HK-2 (cell line): Measurements from ENCODE around the gene SLC16A5.
"Not testable (repeated sequence)": the region's sequence is repeated elsewhere in the genome, so short reads cannot be mapped to it uniquely, and the experiment has no call there.

ENCODE experiments used
- DNase-seq: peaks from one replicate; pipeline ENCODE4 v3.0.0-alpha.2; 2018; ENCODE audit not compliant: unreplicated experiment

The SLC16A5 gene, protein sequence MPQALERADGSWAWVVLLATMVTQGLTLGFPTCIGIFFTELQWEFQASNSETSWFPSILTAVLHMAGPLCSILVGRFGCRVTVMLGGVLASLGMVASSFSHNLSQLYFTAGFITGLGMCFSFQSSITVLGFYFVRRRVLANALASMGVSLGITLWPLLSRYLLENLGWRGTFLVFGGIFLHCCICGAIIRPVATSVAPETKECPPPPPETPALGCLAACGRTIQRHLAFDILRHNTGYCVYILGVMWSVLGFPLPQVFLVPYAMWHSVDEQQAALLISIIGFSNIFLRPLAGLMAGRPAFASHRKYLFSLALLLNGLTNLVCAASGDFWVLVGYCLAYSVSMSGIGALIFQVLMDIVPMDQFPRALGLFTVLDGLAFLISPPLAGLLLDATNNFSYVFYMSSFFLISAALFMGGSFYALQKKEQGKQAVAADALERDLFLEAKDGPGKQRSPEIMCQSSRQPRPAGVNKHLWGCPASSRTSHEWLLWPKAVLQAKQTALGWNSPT

DNA sequence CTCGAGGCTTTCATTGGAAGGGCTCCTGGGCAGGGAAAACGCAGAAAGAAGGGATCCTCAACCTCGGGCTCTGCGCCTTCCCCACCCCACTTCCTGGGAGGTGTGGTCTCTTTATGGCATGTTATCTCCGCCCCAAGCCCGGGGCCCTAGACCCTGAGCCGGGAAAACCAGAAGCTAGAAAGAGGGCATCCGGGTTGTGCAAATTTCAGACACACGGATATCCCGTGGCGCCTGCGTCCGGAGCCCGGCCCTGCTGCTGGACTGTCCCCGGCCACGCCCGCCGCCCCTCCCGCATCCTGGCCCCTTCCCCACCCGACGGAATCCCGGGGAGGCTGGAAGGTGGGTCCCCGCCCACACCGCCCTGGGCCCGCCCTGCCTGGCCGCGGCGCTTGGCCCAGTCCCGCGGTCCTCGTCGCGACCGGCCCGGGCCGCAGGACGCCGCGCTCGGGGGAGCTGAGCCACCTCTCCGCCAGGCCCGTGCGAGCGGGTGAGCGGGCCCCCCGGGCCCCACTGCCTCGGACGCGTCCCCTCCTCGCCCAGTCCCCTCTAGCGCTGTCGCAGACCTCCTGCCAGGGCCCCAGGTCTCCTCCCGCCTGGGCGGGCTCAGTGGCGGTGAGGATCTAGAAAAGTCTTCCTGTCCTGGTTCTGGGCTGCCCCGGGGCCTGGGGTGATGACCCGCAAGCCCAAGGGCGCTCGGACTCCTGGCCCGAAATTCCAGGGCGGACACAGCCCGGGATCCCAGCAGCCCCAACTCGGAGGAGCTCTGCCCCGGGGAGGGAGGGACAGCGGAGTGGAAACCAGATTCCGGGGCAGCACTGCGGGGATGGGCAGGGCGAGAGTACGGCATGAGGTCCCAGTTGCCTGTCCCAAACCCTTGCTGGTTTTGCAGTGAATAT is at the start of gene SLC16A5:
SLC16A5 (plus strand) TSS at position 397 of the 896 bp plus-strand sequence. CDS start 5,683 bp downstream, outside the sequence.
- peak; percentile 90 for DNase-seq

DNA sequence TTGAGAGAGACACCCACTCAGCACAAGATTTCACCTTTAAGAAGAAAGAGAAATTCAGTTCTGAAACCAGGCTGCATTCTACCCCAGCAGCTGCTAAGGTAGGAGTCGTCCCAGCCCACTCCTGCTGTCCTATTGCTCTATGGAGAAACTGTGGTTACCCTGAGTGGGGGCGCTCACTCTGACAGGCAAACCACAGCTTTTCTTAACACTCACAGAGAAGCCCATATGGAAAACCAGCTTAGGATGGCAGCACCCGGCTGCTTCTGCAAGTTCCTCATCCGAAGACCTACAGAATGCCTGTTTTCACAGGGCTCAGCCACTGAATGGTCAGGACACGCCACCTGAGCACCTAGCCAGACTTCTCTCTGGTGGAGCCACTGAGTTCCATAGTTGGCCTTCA is 48.5 kb upstream of the SLC16A5 start:
- no peak for DNase-seq

DNA sequence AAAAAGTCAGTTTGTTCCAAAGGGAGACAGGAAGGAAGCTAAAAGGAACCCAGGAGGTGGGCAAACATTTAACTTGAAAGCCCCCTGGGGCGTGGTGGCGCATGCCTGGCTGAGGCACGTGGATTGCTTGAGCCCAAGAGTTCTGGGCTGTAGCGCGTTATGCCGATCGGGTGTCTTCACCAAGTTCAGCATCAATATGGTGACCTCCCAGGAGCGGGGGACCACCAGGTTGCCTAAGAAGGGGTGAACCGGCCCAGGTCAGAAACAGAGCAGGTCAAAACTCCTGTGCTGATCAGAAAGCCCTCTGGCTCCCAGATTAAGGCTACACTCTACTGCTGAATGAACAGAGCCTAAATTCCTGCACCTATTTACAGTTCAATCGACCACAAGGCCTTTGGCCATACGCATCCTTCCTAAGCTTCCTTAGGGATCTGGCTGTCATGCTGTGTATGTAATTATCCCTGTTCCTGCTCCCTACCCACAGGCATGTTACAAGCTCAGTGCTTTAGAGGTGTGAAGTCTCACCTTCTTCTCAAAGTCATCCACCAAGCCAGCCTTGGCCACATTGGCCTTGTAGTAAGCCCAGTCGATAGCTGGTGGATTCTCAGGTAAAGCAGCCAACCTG is 46.0 kb upstream of the SLC16A5 start:
- DNase-seq = no peak

DNA sequence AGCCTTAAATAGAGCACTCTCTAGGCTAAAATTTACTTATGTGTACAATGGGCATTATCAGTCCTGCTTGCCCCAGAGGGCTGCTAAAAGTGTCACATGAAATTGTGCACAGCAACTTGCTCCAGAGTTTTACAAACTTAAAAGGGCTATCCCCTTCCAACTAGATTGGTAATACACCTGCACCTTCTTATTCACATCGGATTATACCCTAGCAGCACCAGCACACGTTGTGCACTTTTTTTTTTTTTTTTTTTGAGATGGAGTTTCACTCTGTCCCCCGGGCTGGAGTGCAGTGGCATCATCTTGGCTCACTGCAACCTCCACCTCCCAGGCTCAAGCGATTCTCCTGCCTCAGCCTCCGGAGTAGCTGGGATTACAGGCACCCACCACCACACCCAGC is 44.0 kb upstream of the SLC16A5 start:
- DNase-seq = not testable (repeated sequence)

DNA sequence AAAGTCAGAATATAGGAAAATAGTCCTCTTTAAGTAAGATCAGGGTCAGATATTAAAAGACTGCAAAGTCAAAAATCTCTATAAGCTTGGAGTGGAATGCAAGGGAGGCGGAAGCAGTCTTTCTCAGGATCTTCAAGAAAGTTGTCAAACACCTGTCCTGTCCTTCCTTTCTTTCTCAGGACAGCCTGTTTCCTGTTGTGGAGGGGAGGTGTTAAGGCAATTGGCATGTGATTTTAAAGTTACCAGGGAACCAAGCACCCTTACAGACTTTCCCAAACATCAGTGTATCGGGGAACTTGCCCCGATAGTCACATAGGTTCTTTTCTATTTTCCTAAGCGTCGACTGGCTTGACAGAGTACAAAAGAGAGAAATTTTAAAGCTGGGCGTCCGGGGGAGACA is 43.0 kb upstream of the SLC16A5 start:
- no peak for DNase-seq

DNA sequence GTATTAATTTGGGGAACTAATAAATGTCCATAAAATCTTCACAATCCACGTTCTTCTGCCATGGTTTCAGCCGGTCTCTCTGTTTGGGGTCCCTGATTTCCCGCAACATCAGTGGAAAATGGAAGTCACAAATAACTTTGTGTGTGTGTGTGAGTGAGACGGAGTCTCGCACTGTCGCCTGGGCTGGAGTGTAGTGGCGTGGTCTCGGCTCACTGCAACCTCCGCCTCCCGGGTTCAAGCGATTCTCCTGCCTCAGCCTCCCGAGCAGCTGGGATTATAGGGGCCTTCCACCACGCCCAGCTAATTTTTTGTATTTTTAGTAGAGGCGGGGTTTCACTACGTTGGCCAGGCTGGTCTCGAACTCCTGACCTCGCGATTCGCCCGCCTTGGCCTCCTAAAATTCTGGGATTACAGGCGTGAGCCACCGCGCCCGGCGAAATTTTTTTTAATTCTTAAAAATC is 41.8 kb upstream of the SLC16A5 start:
- not testable (repeated sequence) for DNase-seq

DNA sequence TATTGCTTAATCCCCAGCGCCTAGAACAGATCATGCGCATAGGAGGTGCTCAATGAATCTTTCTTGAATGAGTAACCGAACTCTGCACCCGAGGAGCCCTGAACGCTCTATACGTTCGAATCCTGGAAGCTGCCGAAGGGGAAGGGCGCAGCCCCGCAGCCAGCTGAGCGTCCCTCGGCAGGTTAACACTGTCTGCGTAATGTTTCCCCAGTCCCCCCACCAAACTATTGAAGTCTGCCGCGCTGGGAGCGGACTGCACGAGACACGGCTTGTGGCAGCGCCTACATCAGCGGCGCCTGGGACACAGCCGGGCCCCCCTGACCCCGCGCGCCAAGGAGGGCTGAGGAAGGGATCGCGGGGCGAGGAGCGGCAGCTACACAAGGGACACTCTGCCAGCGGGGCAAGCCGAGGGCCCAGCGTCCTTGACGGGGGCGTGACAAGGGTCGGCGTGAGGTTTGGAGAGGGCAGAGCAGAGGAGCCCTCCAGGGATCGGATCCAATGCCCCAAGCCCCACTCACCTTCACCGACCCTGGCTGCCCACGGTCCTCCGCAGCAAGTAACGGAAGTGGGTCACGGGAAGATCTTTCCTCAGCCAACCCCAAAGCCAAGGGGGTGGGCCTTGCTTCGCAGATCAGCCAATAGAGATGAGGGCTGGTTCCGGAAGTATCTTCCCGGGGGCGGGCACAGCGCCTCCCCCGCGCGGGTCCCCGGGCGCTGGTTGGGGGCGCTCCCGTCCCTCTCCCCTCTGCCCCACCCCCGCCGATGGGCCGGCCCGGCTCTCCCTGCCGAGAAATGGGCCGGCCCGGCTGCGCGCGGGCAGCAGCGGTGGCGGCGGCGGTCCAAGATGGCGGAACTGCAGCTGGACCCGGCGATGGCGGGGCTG is 41.1 kb upstream of the SLC16A5 start, which contains the start of the genes ATP5PD and KCTD2:
ATP5PD (minus strand) TSS at position 563 of the 883 bp plus-strand sequence. CDS start 4,319 bp downstream, outside the sequence.
KCTD2 (plus strand) TSS at position 819 of the 883 bp plus-strand sequence; CDS start at position 845, 26 bp downstream.
- DNase-seq = peak; percentile 95

DNA sequence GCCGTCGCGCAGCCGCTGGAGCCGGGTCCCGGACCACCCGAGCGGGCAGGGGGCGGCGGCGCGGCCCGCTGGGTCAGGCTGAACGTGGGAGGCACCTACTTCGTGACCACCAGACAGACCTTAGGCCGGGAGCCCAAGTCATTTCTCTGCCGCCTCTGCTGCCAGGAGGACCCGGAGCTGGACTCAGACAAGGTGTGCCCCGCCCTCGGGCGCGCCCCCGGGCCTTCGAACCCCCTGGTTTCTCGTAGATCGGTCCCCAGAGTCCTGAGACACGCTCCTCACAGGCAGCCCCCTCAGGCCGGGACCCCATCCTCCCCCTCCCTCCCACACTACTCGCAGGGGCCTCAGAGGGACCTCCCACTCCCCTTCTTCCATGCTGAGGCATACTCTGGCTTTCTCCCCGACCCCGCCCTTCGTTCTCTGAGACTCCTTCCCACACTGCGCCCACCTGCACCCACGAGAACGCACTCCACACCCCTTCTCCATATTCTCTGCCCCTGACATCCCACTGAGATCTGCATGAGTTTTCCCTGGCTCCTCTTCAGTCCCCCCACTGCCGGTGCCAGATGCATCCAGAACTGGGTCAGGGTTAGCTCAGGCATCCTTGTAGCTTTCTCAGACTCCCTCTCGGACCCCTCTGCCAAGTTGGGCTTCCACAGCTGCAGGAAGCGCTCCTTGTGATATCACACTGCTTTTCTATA is 40.2 kb upstream of the SLC16A5 start:
- DNase-seq = peak; percentile 19

DNA sequence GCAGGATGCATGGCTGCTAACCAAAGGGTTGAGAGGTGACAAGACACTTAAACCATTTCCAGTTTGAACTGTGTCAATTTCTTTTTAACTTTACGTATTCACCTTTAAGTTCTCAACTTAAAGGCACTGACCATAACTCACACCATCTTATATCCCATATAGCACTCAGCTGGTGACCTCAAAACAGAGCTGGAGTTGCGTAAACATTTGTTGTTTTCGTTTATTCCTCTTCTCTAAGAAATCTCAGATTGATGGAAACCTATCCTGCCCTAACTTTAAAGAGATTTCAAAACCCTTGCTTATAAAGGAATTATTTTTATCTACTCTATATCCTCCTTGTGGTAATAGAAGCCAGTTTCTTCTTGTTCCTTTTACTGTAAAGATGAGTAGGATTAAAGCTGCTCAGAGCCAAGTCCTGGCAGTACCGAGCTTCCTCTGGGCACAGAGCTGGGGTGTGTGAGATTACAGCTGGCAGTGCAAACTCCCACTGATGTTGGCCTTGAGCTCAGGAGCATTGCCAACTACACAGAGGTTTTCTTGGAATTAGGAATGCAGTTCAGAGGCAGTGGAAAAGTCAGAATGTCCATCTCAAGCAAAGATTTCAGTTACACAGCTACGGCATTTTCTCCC is 39.4 kb upstream of the SLC16A5 start:
- DNase-seq = no peak

DNA sequence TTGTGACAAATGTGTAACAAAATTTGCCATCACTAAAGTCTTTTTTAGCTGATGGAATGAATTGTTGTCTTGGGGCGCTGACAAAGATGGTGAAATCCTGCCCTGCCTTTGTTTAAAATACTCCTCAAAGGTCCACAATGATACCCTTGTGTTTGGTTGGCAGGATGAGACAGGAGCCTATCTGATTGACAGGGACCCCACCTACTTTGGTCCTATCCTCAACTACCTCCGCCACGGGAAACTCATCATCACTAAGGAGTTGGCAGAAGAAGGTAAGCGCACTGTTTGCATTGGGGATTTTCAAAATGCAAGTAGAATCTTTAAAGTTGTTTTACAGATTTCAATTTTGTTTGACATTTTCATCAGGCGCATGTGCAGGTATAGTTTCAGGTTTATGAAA is 38.7 kb upstream of the SLC16A5 start:
- no peak for DNase-seq

DNA sequence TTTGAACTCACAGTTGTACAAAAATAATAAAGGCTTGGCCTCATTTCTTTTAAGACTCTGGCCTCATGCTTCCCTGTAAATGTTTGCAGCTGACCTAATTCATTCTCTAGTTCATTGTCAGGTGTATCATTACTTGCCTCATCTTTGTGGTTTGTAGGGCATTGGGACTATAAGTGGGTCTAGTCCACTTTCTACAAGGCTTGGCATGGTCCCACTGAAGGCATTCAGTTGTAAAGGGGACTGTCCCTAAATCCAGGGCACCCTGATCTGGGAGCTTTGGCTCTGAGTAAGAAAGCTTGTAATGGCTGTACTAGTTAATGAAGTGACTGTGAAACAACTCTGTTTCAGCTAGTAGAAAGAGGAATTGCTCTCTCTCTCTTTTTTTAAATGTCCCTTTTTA is 38.0 kb upstream of the SLC16A5 start:
- DNase-seq = no peak

DNA sequence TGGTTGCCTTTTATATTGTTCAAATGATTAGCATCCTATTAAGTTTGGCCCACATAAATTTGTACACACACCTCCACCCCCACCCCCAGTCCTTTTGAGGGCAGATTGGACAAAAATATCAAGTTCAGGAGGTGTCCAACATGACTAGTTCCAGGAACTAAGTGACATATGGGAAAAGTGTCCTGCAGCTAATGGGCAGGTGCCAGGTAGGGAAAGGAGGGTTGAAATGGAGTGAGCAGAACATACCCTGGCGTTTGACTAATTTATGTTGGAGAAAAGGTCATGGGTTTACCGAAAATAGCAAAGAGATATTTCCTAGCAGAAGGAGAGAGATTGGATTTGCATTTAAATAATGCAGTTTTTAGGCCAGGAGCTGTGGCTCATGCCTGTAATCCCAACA is 35.8 kb upstream of the SLC16A5 start:
- no peak for DNase-seq

DNA sequence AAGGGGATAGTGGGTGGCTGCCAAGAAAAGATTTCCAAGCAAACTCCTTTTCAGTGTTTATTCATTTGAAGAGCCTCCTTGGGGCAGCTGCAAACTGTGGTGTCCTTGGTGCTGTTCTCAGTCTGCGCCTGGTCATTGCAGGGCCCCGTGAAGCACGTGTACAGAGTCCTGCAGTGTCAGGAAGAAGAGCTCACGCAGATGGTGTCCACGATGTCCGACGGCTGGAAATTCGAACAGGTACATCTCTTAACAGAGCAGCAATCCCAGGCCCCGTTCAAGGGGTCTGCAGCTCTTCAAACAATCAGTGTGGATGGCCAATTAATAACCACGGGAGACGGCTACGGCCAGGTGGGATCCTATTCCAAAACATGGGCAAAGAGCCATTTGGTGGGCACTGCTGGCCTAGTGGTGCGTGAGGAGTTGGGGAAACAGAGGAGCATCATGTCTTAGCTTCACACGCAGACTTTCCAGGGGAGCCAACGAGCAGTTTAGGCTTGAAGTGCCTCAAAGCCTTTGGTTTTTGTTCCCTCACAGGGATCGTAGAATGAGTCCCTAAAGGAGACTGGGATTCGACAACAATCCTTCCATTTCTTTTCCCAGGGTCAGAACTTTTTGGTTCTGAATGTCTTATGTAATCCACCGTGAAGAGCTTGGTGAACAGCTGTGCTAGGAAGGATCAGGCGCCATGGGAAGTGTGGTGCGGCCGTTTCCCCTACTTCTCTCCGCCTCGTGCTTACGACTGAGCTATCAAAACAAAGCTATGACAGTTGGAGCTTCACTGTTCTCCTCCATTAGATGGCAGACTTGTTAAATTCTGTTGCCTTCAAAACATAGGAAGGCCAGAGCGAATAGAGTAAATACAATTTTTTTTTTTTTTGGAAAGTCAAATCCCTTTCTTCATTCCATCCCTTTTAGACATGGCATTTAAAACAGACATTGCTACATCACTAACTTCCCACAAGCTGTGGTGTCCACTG is 28.1 kb upstream of the SLC16A5 start:
- no peak for DNase-seq

DNA sequence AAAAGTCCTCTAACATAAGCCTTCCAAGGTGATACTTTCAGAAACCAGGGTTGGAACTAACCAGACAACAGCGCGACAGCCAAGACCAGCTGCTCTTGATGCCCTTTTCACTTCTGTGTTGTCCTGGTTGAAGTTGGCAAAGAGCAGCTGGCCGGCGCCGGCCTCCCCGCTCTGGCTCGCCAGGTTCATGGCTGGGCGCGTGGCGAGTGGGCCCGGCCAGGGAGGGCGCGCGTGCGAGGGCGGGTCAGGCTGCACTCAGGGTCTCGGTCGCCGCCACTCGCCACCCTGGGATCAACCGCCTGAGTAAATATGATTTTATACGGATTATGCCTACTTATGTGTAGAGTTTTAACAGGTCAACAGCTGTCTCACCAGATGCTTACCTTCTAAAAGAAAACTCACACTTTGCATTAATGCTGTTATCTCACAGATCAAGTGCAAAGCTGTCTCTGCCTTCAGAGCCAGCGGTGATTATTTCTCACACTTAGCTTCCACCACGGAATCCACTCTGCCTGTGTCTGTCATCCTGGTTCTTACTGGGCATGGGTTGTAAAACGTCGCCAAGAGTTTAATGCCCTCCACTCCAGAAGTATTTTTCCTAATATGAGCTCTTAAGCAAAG is 27.2 kb upstream of the SLC16A5 start:
- no peak for DNase-seq

DNA sequence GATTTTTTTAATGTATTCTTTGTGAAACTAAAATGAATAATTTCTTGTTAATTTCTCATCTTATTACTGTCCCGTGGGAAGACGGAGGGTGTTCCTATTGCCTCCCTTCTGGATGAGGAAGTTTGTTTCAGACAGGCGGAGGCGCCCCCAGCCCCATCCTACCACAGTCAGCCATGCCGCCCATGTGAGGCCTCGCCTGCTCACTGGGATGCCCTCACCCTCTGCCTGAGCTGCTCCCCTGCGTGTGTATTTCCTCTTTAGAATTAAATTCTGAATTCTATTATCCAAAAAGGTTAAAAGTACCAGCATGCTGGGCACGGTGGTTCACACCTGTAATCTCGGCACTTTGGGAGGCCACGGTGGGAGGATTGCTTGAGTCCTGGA is 26.7 kb upstream of the SLC16A5 start:
- DNase-seq = no peak

DNA sequence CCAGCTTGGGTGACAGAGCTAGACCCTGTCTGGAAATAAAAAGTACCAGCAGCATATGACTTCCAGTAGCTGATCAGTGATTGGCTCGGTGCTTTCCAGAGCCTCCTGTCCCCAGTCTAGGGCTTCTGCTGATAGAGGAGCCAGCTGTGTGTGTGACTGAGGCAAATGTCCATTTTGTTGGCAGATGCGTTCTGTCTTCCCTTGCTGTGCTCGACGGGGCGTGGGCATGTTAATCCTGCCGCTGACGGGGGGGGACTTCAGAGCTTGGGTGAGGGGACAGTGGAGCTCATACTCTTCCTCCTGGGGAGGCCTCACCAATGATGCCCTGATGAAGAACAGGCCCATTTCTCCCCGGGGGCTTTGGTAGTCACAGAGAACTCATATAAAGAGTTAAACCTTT is 26.1 kb upstream of the SLC16A5 start:
- no peak for DNase-seq

DNA sequence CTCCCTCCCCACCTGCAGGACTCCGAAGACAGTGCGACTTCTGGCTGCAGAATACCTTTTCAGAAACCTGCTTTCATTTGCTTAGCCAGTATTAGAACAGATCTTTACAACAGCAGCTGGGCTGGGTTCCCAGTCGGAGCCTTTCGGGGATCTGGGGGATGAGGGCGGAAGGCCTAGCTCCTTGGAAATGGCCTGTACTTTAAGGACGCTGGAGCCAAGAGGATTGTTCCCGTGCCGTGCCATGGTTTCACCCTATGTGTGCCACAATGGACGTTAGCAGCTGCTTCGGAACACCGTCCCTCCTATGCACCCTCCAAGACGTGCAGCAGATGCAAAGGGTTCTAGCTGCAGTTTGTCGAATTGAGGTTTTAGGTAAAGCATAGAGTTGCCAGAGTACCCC is 24.6 kb upstream of the SLC16A5 start:
- no peak for DNase-seq

DNA sequence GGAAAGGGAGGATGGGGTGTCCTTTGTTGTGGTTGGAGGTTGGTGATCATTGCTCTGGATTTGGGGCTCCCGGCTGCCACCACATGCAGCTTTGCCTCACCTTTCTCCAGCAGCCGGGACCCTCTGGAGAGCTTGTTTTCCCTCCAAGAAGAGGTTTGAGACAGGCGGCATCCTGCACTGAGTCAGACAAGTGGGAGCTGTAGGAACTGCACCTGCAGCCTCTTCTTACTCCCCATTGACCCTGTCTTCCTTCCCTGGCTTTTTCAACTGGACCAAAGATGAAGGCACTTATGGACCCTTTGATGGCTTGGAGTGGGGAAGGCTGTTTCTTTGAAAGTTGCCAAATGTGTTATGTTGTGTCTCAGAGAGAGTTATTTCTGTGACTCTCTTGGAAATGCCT is 24.1 kb upstream of the SLC16A5 start:
- DNase-seq = no peak
